Sciatic nerve (tissue), 2 donors: ENCODE results near the gene SPAG17. TPM values are rescaled to one million over a fixed set of nuclear protein-coding genes. Genes with fewer than 3 reads are reported as not detected.

ENCODE experiments used
- ATAC-seq: fragments of 200-7000 bp; cut with Tn5 transposase; one replicate; pipeline ENCODE4 v1.9.1; 2020; ENCODE audit warnings: mild to moderate bottlenecking, moderate library complexity
- DNase-seq: peaks from one replicate; pipeline ENCODE4 v3.0.0-alpha.2; 2020; ENCODE audit warnings: low spot score
- intact Hi-C: fragments of 100-400 bp; cut with DNase I; formaldehyde crosslinking; loops from one replicate; pipeline ENCODE4 v1.14.2; 2022
- total RNA-seq: library from RNA; stranded (reverse); fragmentation: NEBNext Ultra II Directional; extraction: Animal tissue kit (Norgen Biotek cat#: 25700); gene quantifications from one replicate; pipeline ENCODE4 v1.2.1, GENCODE V29; 2021
- donor health status: DM: no; HTN: no; CAD: no.
- donor health status: DM: no; HTN: no; CAD: no.

SPAG17 gene
- total RNA-seq, 1 donor from 2014 or later = 0.89 TPM

GRCh38 chr1:118021668-118022067 is 163.4 kb downstream of the SPAG17 start:
- intact Hi-C loops = no loop called here
- ATAC-seq = no peak
- no peak for DNase-seq

DNA sequence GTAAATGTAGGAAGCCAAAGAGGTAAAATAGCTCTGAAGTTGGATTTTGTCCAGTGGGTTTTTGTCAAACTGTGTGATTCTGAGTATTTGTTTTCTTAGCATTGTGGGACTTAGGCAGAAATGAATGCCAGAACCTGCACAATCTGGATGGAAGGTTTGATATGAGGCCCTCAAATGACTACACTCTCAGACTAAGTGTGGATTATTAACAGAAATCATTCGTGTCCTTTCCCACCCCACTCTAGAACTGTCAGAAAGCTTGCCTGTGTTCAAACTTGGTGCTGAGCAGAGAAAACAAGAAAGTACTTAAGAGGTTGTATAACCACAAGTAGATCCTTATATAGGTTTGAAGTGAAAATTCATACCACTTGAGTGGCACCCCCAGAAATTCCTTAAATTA is 167.0 kb downstream of the SPAG17 start:
- DNase-seq (no peak), ATAC-seq (no peak)
- intact Hi-C loops = no loop called here

- DNase-seq (no peak), ATAC-seq (no peak)
- intact Hi-C loops = no loop called here
Measured at GRCh38 chr1:118013938-118014337, 171.1 kb downstream of the SPAG17 start.

DNA sequence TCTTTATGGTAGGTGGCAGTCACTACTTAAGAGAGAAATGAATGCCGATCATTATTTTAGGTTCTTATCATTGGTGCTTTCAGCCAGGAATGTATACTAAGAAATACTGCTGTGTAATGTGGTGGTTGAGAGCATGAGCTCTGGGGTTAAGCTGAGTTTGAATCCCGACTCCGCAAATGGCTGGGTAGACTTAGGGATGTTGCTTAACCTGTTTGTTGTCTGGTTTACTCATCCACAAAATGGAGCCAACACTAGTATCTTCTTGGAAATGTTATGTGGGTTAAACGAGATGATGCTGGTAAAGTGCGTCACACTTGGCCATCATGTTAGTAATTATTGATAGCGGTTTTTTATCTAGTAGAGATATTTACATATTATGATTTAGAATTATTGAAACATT is 171.7 kb downstream of the SPAG17 start:
- DNase-seq (no peak), ATAC-seq (no peak)
- intact Hi-C loops = no loop called here

- DNase-seq = no peak
- intact Hi-C loops = no loop called here
- ATAC-seq = peak; percentile 13
Measured at GRCh38 chr1:118012515-118013124, 172.4 kb downstream of the SPAG17 start.

- DNase-seq = no peak
- no peak for ATAC-seq
- intact Hi-C loops = no loop called here
Measured at GRCh38 chr1:118008011-118008410, 177.0 kb downstream of the SPAG17 start.

DNA sequence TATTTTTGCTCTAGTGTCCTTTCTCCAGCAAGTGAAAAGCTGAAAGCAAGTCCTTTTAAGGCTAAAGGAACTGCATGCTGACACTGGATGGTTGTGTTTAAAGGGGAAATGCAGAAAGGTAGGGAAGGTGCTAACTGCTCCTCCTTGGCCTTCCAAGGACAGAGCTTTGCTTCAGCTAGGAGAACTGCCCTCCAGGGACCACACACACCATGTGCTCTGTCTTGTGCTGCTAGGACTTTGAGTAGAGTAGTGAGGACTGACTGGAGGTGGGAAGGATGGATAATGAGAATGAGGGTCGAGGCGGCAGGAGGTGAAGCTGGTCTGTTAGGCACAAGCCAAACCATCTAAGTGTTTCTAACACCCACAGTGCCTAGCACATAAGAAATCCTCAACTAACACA is 177.6 kb downstream of the SPAG17 start:
- no peak for DNase-seq
- no peak for ATAC-seq

GRCh38 chr1:118004312-118004711 is 180.7 kb downstream of the SPAG17 start:
- DNase-seq (no peak), ATAC-seq (no peak)
- intact Hi-C loops = no loop called here

More for the DNA sequence above, 177.6 kb downstream of the SPAG17 start:
- intact Hi-C loops = no loop called here

DNA sequence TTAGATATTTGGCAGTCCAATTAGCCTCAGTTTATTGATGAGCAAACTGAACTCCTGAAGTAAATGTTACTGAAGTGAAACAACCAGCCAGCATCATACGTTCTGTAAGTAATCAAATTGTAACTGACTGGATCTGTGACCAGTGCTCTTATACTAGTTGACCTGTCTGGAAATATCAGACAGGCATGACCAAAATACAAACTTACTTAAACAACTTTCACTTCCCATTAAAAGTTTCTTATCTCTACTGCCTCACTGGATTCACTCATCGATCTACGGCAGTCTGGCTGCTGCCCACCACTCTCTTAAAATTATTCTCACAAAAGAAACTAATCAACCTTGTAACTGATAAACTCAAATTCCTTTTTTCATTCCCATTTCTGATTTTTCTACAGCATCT is 199.1 kb downstream of the SPAG17 start:
- no peak for DNase-seq
- ATAC-seq = no peak
- intact Hi-C loops = no loop called here

DNA sequence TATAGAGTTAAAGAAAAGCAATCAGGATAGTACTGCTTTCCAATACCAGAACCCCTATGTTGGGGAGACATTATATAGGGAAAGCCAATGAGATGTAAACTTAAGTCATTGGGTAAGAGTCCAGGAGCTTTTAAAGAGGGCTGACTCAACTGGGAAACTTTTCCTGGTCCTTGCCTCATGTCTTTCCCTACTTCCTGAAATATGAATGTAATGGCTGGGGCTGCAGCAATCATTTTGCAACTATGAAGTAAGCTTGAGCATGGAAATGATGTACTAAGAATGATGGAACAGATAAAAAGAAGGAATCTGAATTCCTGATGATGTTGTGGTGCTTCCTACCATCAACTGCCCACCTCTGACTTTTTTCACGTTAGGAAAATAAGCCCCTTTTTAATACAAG is 199.8 kb downstream of the SPAG17 start:
- no peak for DNase-seq

DNA sequence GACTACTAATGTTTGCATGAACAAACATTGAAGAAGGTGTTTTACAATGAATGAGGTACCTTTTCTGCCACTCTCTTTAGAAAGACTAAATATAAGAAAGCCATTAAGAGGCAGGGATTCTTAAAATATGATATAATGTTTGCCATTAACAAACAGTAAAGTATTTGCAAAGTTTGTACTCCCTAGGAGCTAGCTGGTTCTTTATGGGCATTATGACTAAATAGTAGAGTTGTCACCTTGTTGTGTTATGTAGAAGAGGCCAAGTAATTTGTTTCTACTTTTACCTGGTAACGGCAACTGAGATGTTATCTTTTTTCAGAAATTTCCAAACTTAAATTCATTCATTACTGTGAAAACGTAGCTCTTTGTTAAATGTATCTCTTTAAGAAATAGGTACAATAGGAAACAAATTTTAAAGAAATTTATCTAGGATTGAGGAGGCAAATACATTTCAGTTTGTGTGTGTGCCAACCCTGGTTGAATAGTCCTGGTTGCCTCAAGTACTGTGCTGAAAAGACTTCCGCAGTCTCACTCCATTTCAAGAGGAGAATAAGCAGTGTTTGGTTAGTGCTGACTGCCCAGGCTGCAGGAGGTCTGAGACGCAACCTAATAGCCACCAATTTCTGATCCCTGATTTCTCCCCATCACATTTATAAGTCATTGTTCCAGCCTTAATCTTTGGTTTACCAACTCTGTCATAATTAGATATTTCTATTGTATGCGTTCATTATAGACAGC is 203.4 kb downstream of the SPAG17 start:
- ATAC-seq = no peak
- intact Hi-C loops = no loop called here

More for the DNA sequence above, 199.8 kb downstream of the SPAG17 start:
- intact Hi-C loops = no loop called here
- ATAC-seq = no peak

GRCh38 chr1:117976381-117976780 is 208.6 kb downstream of the SPAG17 start:
- DNase-seq (no peak), ATAC-seq (no peak)
- intact Hi-C loops = no loop called here

More for the DNA sequence above, 203.4 kb downstream of the SPAG17 start:
- DNase-seq = no peak

DNA sequence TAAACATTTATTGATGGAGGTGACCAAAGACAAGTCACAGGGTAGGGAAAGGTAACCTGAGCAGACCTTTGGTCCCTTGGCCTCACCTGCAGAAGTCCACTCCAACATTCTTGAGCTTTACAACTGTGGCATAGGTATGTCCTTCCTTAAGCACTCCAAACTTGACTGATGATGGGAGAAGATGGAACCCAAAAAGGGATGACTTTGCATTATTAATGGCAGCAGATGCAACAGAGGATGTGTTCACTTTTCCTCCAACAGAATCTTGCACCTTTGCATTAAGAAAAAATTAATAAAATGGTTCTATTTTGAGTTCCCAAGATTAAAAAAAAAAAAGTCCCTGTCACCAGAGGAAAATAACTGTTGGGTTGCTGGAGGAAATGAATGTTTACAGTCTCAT is 213.3 kb downstream of the SPAG17 start:
- intact Hi-C loops = no loop called here
- ATAC-seq (no peak), DNase-seq (no peak)

DNA sequence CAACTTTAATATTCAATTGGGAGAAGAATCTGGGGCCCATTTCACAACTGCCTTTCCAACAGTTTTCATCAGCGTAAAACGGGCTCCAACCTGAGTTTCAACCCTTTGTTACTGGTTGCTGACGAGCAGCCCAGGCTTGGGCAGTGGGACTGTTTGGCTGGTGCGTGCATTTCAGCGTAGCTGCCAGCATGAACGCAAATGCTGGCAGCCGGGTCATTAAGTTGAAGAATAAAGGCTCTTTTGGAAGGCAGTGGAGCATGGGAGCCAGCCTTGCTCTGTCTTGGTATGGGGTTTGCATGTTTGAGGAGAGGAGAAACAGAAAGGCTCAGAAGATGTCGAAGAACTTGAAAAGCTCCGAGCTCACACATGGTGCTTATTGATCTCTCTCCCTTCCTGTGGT is 214.8 kb downstream of the SPAG17 start:
- intact Hi-C loops = no loop called here
- no peak for ATAC-seq
- DNase-seq = no peak

- intact Hi-C loops = no loop called here
- ATAC-seq (no peak), DNase-seq (no peak)
Measured at GRCh38 chr1:117967881-117968280, 217.1 kb downstream of the SPAG17 start.

- DNase-seq = no peak
- intact Hi-C loops = no loop called here
- peak; percentile 48 for ATAC-seq
Measured at GRCh38 chr1:117967477-117967876, 217.6 kb downstream of the SPAG17 start.

DNA sequence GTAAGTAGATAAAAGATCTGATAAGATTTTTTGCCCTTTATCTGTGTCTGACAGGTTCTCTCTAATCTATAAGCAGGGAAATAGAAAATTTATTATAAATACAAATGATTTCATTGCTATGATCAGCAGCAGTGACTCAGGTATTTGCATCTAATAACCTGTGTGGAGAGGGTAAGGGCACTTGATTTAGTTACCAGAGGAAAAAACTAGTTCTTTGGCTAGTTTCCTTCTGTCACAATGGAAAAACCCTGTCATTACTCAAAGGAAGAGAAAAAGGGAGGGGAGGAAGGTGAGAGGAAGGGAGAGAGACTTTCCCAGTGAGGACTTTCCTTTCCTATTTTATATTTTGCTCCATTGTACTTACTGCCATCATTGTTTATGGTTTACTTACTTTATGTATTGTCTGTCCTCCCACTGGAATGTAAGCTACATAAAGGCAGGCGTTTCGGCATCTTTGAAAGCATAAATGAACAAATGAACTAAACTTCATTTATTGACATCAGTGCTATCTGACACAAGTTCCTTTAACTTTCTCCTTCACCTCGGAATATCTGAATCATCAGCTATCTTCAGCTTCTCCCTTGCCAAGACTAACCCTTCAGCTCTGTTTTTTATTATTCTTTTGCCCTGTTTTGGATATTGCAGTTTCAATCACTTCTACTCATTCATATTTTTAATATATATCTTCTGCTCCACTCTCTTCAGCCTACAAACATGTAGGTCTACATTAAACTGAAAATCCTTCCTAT is 220.6 kb downstream of the SPAG17 start:
- intact Hi-C loops = no loop called here
- ATAC-seq = no peak
- DNase-seq = no peak

- intact Hi-C loops = no loop called here
- no peak for ATAC-seq
Measured at GRCh38 chr1:117959364-117959763, 225.7 kb downstream of the SPAG17 start.

GRCh38 chr1:117952386-117952785 is 232.6 kb downstream of the SPAG17 start:
- ATAC-seq = no peak
- no peak for DNase-seq
- intact Hi-C loops = no loop called here

More at GRCh38 chr1:117959364-117959763, 225.7 kb downstream of the SPAG17 start:
- no peak for DNase-seq

GRCh38 chr1:117942293-117942692 is 242.7 kb downstream of the SPAG17 start:
- intact Hi-C loops = no loop called here
- ATAC-seq = no peak
- no peak for DNase-seq
